HG03060 (cell line): ENCODE results near the gene MTCH1.
A peak's percentile ranks its signal among the peaks of the same experiment; 100 is the strongest.

Experiments used
- ATAC-seq: cut with Tn5 transposase; IDR thresholded peaks from one replicate; pipeline ENCODE4 v1.9.1; 2021; ENCODE audit warnings: low read depth, moderate number of reproducible peaks; ENCODE audit not compliant: unreplicated experiment

Gene MTCH1

GRCh38 chr6:37017606-37018197 lies 31.7 kb upstream of the MTCH1 start:
- ATAC-seq = no peak

GRCh38 chr6:37016995-37017394 lies 31.0 kb upstream of the MTCH1 start:
- no peak for ATAC-seq

GRCh38 chr6:37015532-37015931 lies 29.5 kb upstream of the MTCH1 start:
- no peak for ATAC-seq

GRCh38 chr6:37014667-37015066 lies 28.7 kb upstream of the MTCH1 start:
- no peak for ATAC-seq

DNA sequence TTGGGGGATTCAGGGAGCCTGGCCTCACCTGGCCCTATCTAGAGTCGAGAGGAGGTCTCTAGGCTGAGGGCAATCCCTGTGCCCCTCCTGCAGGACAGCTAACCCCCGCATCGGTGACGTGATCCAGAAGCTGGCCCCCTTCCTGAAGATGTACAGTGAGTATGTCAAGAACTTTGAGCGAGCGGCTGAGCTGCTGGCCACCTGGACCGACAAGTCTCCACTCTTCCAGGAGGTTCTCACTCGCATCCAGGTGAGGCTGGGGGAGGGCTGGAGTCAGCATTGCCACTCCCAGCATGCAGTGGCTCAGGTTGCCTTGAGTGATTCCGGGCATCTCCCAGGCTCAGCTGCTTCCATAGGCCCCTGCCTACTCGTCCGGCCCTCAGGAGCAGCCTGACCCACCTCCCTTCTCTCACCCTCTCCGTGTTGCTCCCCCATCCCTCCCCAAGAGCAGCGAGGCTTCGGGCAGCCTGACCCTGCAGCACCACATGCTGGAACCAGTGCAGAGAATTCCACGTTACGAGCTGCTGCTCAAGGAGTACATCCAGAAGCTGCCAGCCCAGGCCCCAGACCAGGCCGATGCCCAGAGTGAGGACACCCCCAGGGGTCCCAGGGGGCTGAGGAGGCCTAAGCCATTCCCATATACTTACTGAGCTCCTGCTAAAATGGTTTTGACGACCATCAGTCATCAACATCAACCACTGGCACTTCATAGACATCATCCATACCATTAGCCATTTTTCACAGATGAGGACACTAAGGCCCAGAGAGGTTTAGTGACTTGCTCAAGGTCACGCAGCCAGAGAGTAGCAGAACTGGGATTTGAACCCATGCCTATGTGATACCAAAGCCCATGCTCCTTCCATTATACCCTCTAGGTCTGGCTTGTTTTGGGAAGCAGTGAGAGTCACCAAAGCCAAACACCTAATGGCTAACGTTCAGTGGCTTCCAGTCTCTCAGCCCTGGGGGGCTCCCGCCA lies 27.8 kb upstream of the MTCH1 start:
- ATAC-seq = no peak

GRCh38 chr6:37011656-37012378 lies 25.8 kb upstream of the MTCH1 start:
- no peak for ATAC-seq

GRCh38 chr6:37010402-37010892 lies 24.5 kb upstream of the MTCH1 start:
- no peak for ATAC-seq

GRCh38 chr6:37008484-37009465 lies 22.8 kb upstream of the MTCH1 start:
- ATAC-seq = no peak

DNA sequence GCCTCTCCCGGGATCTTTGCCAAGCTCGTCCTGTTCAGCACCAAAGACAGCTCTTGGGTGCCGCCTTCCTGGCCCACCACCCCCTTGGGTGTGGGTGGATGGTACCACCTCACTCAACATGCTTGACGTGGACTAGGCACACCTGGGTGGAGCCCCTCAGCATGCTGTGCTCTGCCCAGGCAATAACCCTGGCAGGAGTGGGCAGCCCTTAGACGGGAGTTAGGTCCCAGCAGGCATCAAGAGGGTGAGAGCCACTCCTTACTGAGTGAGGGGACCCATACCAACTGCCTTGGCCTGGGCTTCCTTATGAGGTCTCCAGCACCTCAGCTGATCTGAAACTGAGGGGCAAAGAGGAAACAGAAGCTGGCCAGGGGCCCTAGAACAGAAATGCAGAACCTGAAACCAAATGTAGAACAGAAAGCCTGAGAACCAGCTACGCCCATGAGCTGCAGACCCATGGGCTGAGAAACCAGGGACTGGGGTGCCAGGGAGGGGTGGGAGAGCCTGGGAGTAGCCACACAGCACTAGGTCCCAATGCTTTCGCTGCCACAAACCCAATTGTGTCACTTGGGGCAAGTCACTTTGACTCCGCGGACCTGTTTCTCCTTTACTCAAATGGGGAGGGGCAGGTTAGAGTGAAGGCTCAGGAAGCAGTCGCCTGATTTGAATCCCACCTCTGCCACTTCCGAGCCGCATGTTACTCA lies 21.5 kb upstream of the MTCH1 start:
- ATAC-seq = no peak

GRCh38 chr6:37006793-37007339 lies 20.9 kb upstream of the MTCH1 start:
- ATAC-seq = no peak

- no peak for ATAC-seq
Observed at GRCh38 chr6:37005827-37006567, 20.0 kb upstream of the MTCH1 start.

- peak; percentile 37 for ATAC-seq
Observed at GRCh38 chr6:37005061-37005810, 19.2 kb upstream of the MTCH1 start, which contains the start of gene FGD2. TSS of gene FGD2 (plus strand) at chr6:37005655. CDS start at chr6:37005818, 163 bp downstream.

GRCh38 chr6:37004044-37004980 lies 18.3 kb upstream of the MTCH1 start:
- ATAC-seq = no peak

DNA sequence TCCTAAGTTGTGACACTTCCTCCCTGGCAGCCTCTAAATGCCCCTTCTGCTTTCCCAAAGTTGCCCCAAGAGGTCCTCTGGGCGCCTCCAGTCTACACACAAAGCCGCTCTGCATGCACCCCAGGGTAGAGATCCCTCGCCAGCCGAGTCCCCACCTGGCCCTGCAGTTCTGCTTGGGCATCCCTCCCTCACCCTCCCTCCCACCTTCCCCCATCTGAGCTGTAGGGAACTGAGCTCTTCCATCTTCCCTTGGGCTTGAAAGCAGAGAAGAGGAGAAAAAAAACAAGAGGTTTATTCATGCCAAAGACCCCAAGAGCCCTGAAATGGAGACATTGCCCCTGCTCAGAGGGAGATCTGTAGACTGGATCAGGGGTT lies 13.7 kb upstream of the MTCH1 start:
- no peak for ATAC-seq

GRCh38 chr6:36999061-36999750 lies 13.2 kb upstream of the MTCH1 start:
- no peak for ATAC-seq

DNA sequence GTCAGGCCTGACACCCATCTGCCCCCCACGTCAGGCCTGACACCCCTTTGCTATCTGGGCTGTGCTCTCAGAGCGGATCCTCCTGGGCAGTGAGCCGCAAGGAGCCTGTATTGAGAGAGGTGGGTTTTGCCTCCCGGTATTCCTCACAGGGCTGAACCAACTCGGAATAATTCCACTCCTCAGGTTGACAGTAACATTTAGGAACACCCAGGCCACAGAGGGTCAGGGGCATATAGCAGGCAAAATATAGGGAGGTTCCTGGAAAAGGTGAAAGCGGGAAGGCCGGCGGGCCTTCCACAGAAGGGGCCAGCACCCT lies 12.7 kb upstream of the MTCH1 start:
- no peak for ATAC-seq
